NCI-H2196 treated with DMSO at 0.1 percent for 48 hours (cell line): Measurements from ENCODE around the gene ARL4A.
"Not testable (repeated sequence)": the region's sequence is repeated elsewhere in the genome, so short reads cannot be mapped to it uniquely, and the experiment has no call there.

ENCODE experiments used
- DNase-seq: peaks from one replicate; lab custom pipeline; 2025; ENCODE audit not compliant: unreplicated experiment; lab: John Stamatoyannopoulos, UW

Gene ARL4A, protein sequence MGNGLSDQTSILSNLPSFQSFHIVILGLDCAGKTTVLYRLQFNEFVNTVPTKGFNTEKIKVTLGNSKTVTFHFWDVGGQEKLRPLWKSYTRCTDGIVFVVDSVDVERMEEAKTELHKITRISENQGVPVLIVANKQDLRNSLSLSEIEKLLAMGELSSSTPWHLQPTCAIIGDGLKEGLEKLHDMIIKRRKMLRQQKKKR

DNA sequence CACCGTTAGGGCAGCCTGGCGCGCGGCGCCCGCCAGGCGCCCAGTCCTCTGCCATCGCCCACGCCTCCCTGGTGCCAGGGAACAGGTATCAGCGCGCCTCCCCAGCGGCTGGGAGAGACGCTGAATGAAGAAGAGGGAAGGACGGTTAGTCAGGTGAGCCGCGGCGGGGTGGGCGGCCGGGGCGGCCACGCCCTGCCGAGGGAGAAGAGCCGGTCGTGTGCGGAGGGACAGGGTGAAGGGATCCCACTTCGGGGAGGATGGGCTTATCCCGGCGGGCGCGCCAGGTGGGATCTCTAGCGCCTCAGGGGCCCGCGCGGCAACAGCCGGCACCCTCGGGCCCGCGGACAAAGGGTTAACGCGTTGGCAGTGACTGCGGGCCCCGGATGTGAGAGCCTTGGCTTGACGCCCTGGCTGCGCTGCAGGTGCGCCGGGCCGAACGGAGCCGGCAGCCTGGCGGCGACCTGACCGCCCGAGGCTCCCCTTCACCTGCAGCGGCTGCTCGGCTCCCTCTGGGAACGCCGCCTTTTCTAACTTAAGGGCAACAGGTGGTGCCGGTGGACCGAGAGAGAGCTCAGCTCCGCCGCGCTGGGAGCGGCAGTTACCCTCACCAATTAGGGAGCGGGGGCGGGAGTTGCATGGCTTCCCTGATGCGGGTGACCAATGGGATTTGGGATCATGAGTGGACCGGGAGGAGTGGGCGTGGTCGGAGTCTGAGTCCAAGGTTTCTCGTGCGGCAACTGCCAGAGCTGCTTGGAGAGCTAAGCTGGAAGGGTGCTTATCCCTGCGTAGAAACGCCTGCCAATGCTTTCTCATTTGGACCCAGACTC, at the start of gene ARL4A:
ARL4A (plus strand) TSS at position 743 of the 827 bp plus-strand sequence. CDS start 622 bp downstream, outside the sequence.
- DNase-seq = peak; percentile 98

DNA sequence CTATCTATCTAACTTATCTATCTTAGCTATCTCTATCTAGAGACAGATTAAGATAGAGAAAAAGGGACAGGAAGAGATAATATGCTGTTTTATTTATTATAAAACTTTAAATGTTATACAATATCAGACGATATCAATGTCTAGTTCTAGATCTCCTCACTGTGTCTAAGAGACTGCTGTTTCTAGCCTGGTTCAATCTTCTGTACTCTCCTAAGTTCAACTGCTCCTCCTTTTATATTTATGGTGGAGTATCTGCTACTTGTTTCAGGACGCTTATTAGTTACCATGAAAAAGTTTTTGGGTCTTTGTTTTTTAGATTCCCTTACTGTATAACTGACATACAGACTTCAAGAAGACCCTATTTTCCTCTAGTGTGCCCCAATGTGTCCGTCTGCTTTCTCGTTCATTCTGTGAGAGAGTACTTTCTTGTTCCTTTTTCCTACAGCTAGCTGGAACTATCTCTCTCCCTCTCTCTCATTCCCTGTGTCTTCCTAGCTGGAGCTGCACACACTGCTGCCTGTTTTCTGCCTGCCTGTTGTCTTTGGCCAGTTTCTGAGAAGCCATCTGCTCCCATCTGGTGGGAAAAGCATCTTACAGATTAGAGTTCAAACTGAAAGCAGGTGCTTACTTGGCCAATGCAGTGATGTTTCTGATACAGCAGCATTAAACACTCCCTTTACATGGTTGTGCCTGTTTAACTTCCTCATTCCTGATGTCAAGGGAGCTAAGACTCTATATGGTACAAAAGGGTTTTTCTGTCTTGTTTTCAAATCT, 49.4 kb upstream of the ARL4A start:
- no peak for DNase-seq

DNA sequence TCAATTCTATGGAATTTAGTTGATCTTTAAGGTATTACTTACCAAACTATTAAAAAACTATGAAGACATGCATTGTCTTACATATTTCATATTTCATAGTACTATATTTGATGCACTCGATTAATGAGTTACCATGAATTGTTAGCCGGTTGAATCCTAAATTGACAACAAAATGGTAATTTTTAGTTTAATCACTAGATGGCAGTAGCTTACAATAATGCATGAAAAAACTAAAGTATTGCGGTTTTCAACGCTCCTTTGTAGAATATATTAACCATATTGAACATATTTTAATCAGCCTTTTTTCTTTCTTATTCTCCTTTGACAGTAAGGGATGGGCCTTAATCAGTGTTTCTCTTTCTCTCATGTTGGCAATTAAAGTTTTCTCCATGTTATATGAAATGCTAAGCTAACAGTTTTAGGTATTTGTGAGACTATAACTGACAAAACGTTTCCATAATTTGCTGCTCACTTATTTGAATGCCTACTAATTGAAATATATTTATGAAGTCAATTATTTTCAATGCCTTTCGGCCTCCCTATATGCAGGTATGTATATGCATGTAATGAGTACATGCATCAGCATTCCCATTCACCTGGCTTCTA, 48.5 kb upstream of the ARL4A start:
- no peak for DNase-seq

DNA sequence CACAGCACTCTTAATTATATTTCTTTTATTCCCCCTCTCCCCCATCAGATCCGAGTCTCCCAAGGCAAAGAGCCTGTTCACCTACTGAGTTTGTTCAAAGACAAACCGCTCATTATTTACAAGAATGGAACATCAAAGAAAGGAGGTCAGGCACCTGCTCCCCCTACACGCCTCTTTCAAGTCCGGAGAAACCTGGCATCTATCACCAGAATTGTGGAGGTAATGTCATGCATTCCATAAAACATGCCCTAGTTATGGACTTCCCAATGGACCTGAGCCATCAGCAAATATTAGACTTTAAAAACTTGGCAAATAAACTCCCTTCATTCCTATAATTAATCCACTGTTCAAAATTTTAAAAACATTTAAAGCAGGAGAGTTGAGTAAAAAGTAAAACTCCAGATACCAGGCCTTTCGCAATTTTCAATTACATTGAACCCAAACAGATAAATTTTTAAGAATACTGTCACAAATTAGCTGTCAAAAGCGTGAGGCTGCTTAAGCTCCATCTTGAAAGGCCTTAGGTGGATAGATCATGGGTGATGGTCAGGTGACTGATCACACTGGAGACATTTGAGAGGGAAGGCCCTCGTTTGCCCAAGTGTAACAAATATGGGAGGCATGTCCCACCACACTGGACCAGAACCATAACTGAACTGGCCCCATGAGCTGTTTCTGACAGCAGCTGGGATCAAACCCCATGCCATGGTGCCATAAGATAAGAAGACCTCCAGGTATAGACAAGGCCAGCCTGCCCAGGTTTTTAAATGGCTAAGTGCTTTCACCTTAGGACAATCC, 46.9 kb upstream of the ARL4A start:
- no peak for DNase-seq

DNA sequence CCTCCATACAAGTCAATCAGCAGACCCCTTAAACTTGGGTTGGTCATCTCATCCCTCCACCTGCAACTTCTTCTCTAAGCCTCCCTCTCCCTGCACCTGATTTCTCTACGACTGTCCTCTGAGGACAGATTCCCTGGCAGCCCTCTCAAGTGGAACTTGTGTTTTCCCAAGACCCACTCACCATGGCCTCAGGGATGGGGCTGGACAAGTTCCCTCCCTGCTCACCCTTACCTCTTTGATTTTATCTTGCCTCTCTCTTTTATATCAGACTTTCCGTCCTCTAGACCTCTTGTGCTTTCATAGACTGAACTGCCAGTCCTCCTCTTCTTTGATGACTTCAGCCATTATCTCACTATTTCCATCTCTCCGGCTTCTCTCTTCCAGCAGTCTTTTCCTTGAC, 46.2 kb upstream of the ARL4A start:
- DNase-seq = no peak

DNA sequence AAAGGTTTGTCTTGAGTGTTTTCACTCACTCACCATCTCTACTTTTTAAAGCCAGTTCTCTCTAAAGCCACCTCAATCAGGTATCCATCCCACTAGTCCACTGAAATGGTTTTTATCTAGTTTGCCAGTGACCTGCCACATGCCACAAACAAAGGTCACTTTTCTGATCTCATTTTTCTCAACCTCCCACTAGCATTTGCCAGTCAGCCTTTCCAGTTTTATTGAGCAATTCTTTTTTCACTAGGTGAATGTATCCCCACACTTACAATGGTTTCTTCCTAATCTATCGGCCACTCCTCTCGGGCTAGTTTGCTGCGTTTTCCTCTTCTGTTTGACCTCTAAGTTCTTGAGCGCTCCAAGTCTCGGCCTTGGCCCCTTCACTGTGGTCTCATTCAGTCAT, 44.9 kb upstream of the ARL4A start:
- DNase-seq = no peak

DNA sequence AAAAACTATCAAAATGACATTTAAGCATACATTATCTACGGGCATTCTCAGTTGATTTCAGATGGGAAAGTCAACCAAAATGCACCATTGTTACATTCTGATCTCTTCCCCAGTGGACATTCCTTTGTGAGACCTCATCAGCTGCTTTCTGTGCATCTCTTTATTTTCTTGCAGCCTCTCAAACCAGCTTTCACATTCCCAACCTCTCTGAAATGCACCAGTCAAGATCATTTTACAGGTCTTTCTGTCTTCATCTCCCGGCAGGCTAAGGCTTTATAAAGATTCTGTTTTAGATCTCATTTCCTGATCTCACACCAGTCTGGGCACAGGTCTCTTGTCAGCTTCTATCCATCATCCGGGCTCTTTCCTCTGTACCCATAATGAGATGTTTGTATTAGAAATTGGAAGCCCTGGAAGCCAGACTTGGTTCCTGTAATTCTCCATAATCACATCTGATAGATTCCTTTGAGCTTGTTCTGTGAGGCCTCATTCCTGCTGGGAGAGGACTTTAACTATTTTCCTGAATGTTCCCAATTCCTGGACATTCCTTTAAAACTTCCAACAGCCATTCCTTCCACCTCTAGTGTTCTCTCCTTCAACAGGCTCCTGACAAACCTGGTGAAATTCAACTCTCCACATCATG, 44.3 kb upstream of the ARL4A start:
- DNase-seq = no peak

DNA sequence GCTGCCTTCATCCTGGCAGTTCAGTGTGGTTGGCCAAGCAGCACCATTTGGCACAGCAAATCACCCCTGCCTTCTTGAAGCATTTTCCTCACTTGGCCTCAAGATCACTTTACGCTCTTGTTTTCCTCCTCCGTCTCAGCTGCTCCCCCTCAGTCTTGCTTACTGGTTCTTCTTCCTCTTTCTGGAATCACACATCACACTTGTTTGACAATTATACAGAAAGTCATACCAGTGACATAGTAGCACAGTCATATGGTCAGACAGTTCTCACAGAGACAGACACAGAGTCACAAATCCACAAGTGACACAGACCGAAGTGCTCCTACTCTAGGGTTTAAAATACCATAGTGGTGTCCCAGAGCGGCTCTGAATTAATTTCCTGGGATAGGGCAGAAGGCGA, 43.8 kb upstream of the ARL4A start:
- DNase-seq = no peak

DNA sequence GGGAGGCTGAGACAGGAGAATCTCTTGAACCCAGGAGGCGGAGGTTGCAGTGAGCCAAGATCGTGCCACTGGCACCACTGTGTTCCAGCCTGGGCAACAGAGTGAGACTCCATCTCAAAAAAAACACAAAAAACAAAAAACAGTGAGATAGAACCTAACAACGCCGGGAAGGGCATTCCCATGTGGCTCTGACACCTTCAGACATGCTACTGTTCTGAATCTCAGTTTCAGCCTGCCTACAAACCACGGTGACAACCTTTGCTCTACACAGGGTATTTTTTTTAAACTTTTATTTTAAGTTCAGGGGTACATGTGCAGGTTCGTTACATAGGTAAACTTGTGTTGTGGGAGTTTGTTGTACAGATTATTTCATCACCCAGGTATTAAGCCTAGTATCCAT, 42.2 kb upstream of the ARL4A start:
- DNase-seq = not testable (repeated sequence)

DNA sequence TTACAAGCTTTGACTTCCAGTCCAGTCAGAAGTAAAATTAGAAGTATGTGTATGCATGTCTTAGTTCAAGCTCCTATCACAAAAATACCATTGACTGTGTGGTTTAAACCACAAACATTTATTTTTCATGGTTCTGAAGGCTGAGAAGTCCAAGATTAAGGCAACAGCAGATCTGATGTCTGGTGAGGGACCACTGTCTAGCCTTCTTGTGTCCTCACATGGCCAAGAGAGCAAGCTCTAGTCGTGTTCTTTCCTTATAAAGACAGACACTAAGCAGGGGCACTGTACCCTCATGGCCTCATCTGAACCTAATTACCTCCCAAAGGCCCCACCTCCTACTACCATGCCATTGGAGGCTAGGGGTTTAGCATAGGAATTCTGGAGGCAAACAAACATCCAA, 41.3 kb upstream of the ARL4A start:
- DNase-seq = no peak

DNA sequence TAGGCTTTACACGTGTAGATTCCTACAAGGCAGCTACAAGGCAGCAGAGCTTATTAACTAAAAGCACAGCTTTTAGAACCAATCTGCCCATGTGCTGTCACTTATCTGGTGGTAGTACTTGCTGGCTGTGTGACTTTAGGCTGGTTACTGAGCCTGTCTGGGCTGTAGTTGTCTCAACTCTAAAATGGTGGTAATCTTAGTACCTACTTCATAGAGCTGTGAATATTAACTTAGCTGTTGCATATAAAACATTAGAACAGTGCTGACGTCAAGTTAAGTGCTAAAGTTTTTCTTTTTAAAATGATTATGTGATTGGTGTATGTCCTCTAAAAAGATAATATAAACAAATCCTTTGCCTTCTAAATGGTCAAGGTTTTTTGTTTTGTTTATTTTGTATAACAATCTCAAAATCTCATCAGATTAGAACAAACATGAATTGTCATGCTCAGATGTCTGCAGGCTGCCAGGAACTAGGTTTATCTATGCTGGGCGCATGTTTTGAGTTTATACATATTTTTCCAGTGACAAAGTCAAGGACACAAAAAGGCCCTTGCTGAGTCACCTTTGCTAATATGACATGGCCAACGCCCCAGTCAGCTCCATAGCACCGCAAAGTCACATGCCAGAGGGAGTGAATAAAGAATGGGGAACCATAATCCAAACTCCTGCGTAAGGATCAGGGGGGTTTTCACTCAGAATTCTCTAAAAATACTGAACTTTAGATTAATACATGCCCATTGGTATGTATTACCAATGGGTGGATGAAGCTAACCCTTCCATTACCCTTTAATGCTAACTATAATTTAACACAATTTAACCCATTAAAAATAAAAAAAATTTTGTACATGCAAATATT, 39.8 kb upstream of the ARL4A start:
- no peak for DNase-seq

DNA sequence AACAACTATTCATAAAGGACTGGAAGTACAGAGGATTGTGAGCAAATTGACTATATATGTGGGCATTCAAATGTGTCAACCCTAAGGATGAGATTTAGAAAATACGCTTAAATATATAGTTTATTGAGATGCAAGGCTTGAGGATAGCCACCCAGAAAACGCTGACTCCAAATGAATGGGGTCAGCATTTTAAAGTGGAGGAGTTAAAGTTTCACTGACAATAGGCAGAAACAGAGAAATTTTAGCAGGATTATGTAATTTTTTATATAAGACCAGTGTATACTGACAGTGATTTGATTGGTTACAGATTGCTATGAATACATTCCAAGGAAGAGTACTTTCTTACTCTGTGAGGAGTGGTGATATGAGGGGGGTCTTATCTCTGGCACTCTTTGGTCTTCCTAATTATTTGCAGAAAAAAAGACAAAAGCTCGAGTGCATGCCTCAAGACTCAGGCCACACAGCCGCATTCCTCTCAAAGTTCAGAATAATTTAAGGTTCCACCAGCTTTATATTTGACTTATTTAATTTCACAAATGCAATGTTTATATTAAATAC, 38.6 kb upstream of the ARL4A start:
- no peak for DNase-seq

DNA sequence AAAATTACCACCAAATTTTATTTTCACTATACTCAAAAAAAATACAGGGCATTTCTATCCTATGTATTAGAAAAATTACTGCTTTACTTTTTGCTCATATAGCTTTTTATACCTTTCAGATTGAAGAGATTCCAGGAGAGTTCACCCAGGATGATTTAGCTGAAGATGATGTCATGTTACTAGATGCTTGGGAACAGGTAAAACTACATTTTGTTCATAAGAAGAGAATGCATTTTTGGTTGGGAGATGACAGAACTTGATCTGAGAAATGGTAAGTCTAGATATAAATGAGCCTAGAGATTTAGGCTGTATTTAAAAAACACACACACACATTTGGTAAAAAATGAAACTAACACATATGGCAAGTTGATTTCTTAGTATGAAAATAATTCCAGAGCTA, 38.1 kb upstream of the ARL4A start:
- DNase-seq = no peak

DNA sequence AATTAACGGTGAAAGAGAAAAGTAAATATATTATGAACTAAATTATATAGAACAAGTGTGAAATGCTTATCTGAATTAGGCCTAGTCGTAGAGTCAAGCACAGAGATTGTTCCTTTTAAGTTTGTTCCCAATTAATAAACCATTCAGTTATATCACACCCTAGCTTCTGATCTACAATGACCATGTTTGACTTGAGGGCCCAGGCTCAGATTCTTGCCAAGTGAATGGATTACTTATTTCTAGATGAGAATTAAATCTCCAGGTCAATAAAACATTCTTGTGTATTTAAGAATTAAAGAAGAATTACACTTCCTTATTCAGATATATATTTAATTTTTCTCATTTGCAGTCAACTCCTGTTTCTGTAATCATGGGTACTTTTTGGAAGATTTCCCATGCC, 37.4 kb upstream of the ARL4A start:
- DNase-seq = no peak

DNA sequence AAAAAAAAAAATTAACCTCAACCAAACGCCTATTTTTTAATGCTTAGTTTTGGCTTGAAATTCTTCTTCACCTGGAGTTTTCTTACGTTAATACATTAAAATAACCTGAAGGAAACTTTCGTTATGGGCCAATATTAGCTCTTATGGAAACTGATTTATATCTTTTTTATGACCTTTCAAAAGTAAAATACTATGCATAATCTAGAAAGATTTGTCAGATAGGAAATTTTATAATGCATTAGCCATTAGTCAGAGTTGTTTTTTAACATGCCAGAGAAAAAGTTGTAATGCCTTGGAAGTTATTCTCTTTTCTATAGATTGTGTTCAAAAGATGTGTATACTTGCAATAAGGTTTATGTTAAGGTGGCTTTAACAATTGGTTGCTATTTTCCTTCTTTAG, 34.3 kb upstream of the ARL4A start:
- no peak for DNase-seq

DNA sequence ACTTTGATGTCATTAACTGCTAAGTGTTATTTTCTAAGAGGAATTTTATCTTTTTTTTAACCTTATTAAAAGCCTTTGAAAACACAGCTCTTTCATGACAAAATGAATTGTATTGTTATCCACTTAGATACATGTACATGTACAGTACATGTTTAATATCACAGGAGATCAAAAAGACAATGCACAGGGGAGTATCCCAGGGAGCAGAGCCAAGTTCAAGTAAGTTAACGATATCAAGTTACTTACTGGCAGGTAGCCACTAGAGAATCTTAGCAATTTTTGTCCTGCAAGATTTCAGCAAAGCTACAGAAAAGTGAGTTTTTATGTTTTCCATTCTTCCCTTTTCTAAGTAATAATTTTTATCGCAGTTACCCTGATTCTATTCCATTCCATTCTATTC, 33.9 kb upstream of the ARL4A start:
- no peak for DNase-seq

DNA sequence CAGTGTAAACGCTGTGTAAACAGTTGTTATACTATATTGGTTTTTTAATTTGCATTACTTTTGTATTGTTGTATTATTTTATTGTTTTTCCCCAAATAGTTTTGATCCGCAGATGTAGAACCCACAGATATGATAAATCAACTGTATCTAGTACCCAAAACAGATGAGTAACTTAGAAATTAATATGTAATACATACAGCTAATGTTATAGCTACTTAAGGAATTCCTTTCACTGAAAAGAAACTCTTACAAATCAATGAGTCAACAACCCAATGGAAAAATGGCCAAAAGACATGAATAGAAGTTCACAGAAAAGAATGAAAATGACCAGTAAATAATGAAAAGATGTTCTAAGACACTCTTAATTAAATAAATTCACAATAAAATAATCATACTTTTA, 32.3 kb upstream of the ARL4A start:
- no peak for DNase-seq

DNA sequence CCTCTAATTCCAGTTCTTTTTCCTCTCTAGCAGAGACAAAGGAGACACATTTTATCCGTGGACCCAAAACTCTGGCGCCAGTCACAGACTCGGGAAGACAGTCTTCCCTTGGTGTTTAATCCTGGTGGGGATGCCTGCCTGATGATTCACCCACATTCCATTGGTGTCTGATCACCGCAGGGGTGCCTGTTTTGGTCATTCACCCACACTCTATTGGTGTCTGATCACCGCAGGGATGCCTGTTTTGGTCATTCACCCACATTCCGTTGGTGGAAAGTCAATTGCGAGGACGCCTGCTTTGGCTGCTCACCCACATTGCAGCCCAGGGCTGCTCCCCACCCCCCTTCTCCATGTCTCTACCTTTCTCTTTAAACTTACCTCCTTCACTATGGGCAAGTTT, 27.0 kb upstream of the ARL4A start:
- DNase-seq = not testable (repeated sequence)

DNA sequence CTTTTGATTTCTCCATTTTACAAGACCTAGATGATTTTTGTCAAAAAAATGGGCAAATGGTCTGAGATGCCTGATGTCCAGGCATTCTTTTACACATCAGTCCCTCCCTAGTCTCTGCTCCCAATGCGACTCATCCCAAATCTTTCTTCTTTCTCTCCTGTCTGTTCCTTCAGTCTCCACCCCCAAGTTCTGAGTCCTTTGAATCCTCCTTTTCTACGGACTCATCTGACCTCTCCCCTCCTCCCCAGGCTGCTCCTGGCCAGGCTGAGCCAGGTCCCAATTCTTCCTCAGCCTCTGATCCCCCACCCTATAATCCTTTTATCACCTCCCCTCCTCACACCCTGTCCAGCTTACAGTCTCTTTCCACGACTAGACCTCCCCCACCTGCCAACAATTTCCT, 26.4 kb upstream of the ARL4A start:
- not testable (repeated sequence) for DNase-seq
